SHP77 (cell line): Measurements from ENCODE around the gene MYO16.
"Not testable (repeated sequence)": the region's sequence is repeated elsewhere in the genome, so short reads cannot be mapped to it uniquely, and the experiment has no call there.

ENCODE experiments used
- DNase-seq, 2 experiments: peaks; one replicate each; lab custom pipeline; 2025; lab: John Stamatoyannopoulos, UW

Gene MYO16

GRCh38 chr13:108981407-108981806 lies 352.0 kb downstream of the MYO16 start:
- peak; percentile 70 to 91 for DNase-seq

- no peak for DNase-seq
These were observed 353.9 kb downstream of the MYO16 start for GRCh38 chr13:108983273-108983672.

GRCh38 chr13:108984251-108984920 lies 355.0 kb downstream of the MYO16 start:
- no peak for DNase-seq

GRCh38 chr13:108985166-108985565 lies 355.8 kb downstream of the MYO16 start:
- no peak for DNase-seq

- no peak for DNase-seq
These were observed 358.1 kb downstream of the MYO16 start for GRCh38 chr13:108987517-108987916.

GRCh38 chr13:108987944-108988343 lies 358.5 kb downstream of the MYO16 start:
- no peak for DNase-seq

- DNase-seq, result not testable (repeated sequence)
These were observed 362.0 kb downstream of the MYO16 start for GRCh38 chr13:108991416-108991815.

GRCh38 chr13:108993346-108993745 lies 363.9 kb downstream of the MYO16 start:
- no peak for DNase-seq

GRCh38 chr13:108996430-108996829 lies 367.0 kb downstream of the MYO16 start:
- no peak for DNase-seq

GRCh38 chr13:109000207-109000606 lies 370.8 kb downstream of the MYO16 start:
- DNase-seq, result no peak

GRCh38 chr13:109002934-109003333 lies 373.5 kb downstream of the MYO16 start:
- no peak for DNase-seq

GRCh38 chr13:109007946-109008345 lies 378.5 kb downstream of the MYO16 start:
- DNase-seq, result no peak

GRCh38 chr13:109009756-109010155 lies 380.3 kb downstream of the MYO16 start:
- no peak for DNase-seq

- DNase-seq, result no peak
These were observed 381.5 kb downstream of the MYO16 start for GRCh38 chr13:109010912-109011311.

- no peak for DNase-seq
These were observed 382.7 kb downstream of the MYO16 start for GRCh38 chr13:109012115-109012514.

GRCh38 chr13:109021558-109021957 lies 392.1 kb downstream of the MYO16 start:
- no peak for DNase-seq

GRCh38 chr13:109024611-109025010 lies 395.2 kb downstream of the MYO16 start:
- no peak for DNase-seq

- no peak for DNase-seq
These were observed 396.9 kb downstream of the MYO16 start for GRCh38 chr13:109026266-109026665.

- DNase-seq, result no peak
These were observed 399.2 kb downstream of the MYO16 start for GRCh38 chr13:109028624-109029023.

- no peak for DNase-seq
These were observed 403.7 kb downstream of the MYO16 start for GRCh38 chr13:109033090-109033489.

GRCh38 chr13:109036078-109036780 lies 406.8 kb downstream of the MYO16 start:
- DNase-seq, result no peak

- DNase-seq, result no peak
These were observed 414.2 kb downstream of the MYO16 start for GRCh38 chr13:109043636-109044035.

- no peak for DNase-seq
These were observed 426.4 kb downstream of the MYO16 start for GRCh38 chr13:109055850-109056249.

- no peak for DNase-seq
These were observed 428.7 kb downstream of the MYO16 start for GRCh38 chr13:109058087-109058486.
